BJ (cell line): ENCODE results near the gene C7orf57. TPM values are rescaled to one million over a fixed set of nuclear protein-coding genes. Genes with fewer than 3 reads are reported as not detected.
A peak's percentile ranks its signal among the peaks of the same experiment; 100 is the strongest.

Experiments used
- CTCF ChIA-PET: fragments of 350-600 bp; formaldehyde crosslinking; extraction: SDS; loops from one replicate; lab custom pipeline; 2021; ENCODE audit warnings: antibody characterized with exemption, inconsistent platforms; lab: Yijun Ruan, JAX
- POLR2A ChIA-PET: fragments of 300-600 bp; sonication (Branson Sonifier 250); formaldehyde crosslinking; extraction: SDS; loops from one replicate; lab custom pipeline; 2021; ENCODE audit warnings: antibody characterized with exemption; lab: Charles Lee
- DNase-seq: peaks from one replicate; pipeline ENCODE4 v3.0.0-alpha.2; 2011; ENCODE audit warnings: low read depth
- H3K27me3 ChIP-seq: 2 replicates; pipeline ENCODE4 v1.6.0; 2011; ENCODE audit warnings: low read length; ENCODE audit not compliant: control insufficient read depth, insufficient read depth
- H3K36me3 ChIP-seq: 2 replicates; pipeline ENCODE4 v1.5.1; 2011; ENCODE audit warnings: low read length; ENCODE audit not compliant: control insufficient read depth, insufficient read depth
- H3K4me3 ChIP-seq: 2 replicates; pipeline ENCODE4 v1.5.1; 2011; ENCODE audit warnings: low read depth, mild to moderate bottlenecking, control low read depth, low read length
- CTCF ChIP-seq: IDR thresholded peaks from 2 replicates; pipeline ENCODE4 v1.5.1; 2011; ENCODE audit warnings: low read depth, mild to moderate bottlenecking, control low read depth, inconsistent platforms, low read length, moderate library complexity; ENCODE audit not compliant: insufficient read depth
- polyA plus RNA-seq: library from polyadenylated mRNA; depleted of rRNA; stranded (reverse); fragments of >200 nt; gene quantifications from 2 replicates; pipeline ENCODE4 v1.2.3, GENCODE V29; 2011

C7orf57 gene
- polyA plus RNA-seq, 1 experiment, result 0.07 TPM

- no peak for TF ChIP-seq CTCF
- ChIA-PET POLR2A (no interaction called here), CTCF (interaction anchor here (1.3 to 3.5 kb wide), 2 partner anchors 9 to 69 kb away, joined by 3 to 11 read pairs; no protein-coding TSS in a partner anchor)
- DNase-seq, result peak; percentile 59
- H3K36me3 ChIP-seq, result no peaks in the 10 kb centered on the region
- no peak overlapping the region for H3K4me3 ChIP-seq
- peaks cover 3% of the 10 kb centered on the region for H3K27me3 ChIP-seq
Observed at GRCh38 chr7:48041653-48041970, 6.3 kb downstream of the C7orf57 start.

GRCh38 chr7:48042216-48042615, 6.9 kb downstream of the C7orf57 start:
- no peak for DNase-seq
- ChIA-PET POLR2A (no interaction called here), CTCF (interaction anchor here (1.3 to 3.5 kb wide), 2 partner anchors 8 to 68 kb away, joined by 3 to 11 read pairs; no protein-coding TSS in a partner anchor)

GRCh38 chr7:48042636-48043035, 7.3 kb downstream of the C7orf57 start:
- H3K4me3 ChIP-seq, result no peak overlapping the region
- CTCF ChIA-PET, result interaction anchor here (3.5 kb wide), 1 partner anchor 68 kb away, joined by 11 read pairs; no protein-coding TSS in a partner anchor
- no peak for TF ChIP-seq CTCF
- H3K27me3 ChIP-seq, result no peaks in the 10 kb centered on the region
- POLR2A ChIA-PET, result no interaction called here
- H3K36me3 ChIP-seq, result no peaks in the 10 kb centered on the region
- DNase-seq, result no peak

More at GRCh38 chr7:48042216-48042615, 6.9 kb downstream of the C7orf57 start:
- H3K27me3 ChIP-seq, result no peaks in the 10 kb centered on the region
- H3K4me3 ChIP-seq, result no peak overlapping the region
- no peak for TF ChIP-seq CTCF
- H3K36me3 ChIP-seq, result no peaks in the 10 kb centered on the region

- no peaks in the 10 kb centered on the region for H3K27me3 ChIP-seq
- TF ChIP-seq CTCF, result no peak
- DNase-seq, result no peak
- CTCF ChIA-PET, result no interaction called here
- H3K4me3 ChIP-seq, result no peak overlapping the region
- POLR2A ChIA-PET, result no interaction called here
- H3K36me3 ChIP-seq, result no peaks in the 10 kb centered on the region
Observed at GRCh38 chr7:48045195-48045765, 9.9 kb downstream of the C7orf57 start.

- DNase-seq, result no peak
- TF ChIP-seq CTCF, result no peak
- no peaks in the 10 kb centered on the region for H3K36me3 ChIP-seq
- ChIA-PET CTCF (interaction anchor here (0.9 kb wide), 1 partner anchor 64 kb away, joined by 4 read pairs; no protein-coding TSS in a partner anchor), POLR2A (no interaction called here)
- no peaks in the 10 kb centered on the region for H3K27me3 ChIP-seq
- no peak overlapping the region for H3K4me3 ChIP-seq
Observed at GRCh38 chr7:48046458-48046857, 11.1 kb downstream of the C7orf57 start.
